Glutamatergic neuron (in vitro differentiated cells): ENCODE measurements around the gene METTL27. TPM values are rescaled to one million over a fixed set of nuclear protein-coding genes. Genes with fewer than 3 reads are reported as not detected.
A peak's percentile ranks its signal among the peaks of the same experiment; 100 is the strongest.

Experiments
- DNase-seq: peaks from one replicate; pipeline ENCODE4 v3.0.0; 2022
- H3K27ac Mint-ChIP-seq: one replicate; pipeline ENCODE4 v1.8.0; 2020; ENCODE audit warnings: mild to moderate bottlenecking, mixed read lengths, inconsistent platforms; ENCODE audit not compliant: unreplicated experiment
- H3K27me3 Mint-ChIP-seq: one replicate; pipeline ENCODE4 v1.8.0; 2020; ENCODE audit warnings: mild to moderate bottlenecking, moderate library complexity, mixed read lengths, inconsistent platforms; ENCODE audit not compliant: unreplicated experiment
- H3K36me3 Mint-ChIP-seq: one replicate; pipeline ENCODE4 v1.8.0; 2020; ENCODE audit warnings: mild to moderate bottlenecking, mixed read lengths, inconsistent platforms; ENCODE audit not compliant: unreplicated experiment
- H3K4me1 Mint-ChIP-seq: one replicate; pipeline ENCODE4 v1.8.0; 2020; ENCODE audit warnings: mild to moderate bottlenecking, low read depth, mixed read lengths, inconsistent platforms; ENCODE audit not compliant: unreplicated experiment
- H3K4me3 Mint-ChIP-seq: one replicate; pipeline ENCODE4 v1.8.0; 2020; ENCODE audit warnings: mild to moderate bottlenecking, mixed read lengths, inconsistent platforms; ENCODE audit not compliant: unreplicated experiment
- H3K9me3 Mint-ChIP-seq: one replicate; pipeline ENCODE4 v1.8.0; 2020; ENCODE audit warnings: mild to moderate bottlenecking, moderate library complexity, mixed read lengths, inconsistent platforms; ENCODE audit not compliant: unreplicated experiment
- CTCF ChIP-seq: fragments of 200-600 bp; sonication (generic); IDR thresholded peaks from one replicate; pipeline ENCODE4 v1.5.0; 2021; ENCODE audit not compliant: partially characterized antibody, unreplicated experiment
- total RNA-seq: library from RNA; stranded (reverse); fragmentation: NEBNext Ultra II Directional; extraction: Animal tissue kit (Norgen Biotek cat#: 25700); gene quantifications from one replicate; pipeline ENCODE4 v1.2.1, GENCODE V29; 2021; ENCODE audit not compliant: unreplicated experiment

The METTL27 gene
- total RNA-seq, 1 donor from 2014 or later: 2.9 TPM

- H3K27me3 Mint-ChIP-seq: peaks cover 5% of the 10 kb centered on the region
- H3K9me3 Mint-ChIP-seq: no peaks in the 10 kb centered on the region
- no peaks in the 10 kb centered on the region for H3K4me1 Mint-ChIP-seq
- no peak for TF ChIP-seq CTCF
- H3K36me3 Mint-ChIP-seq: no peaks in the 10 kb centered on the region
- H3K27ac Mint-ChIP-seq: no peak overlapping the region
- no peak overlapping the region for H3K4me3 Mint-ChIP-seq
- no peak for DNase-seq
Observed at GRCh38 chr7:73817121-73817520, 25.2 kb downstream of the METTL27 start.

DNA sequence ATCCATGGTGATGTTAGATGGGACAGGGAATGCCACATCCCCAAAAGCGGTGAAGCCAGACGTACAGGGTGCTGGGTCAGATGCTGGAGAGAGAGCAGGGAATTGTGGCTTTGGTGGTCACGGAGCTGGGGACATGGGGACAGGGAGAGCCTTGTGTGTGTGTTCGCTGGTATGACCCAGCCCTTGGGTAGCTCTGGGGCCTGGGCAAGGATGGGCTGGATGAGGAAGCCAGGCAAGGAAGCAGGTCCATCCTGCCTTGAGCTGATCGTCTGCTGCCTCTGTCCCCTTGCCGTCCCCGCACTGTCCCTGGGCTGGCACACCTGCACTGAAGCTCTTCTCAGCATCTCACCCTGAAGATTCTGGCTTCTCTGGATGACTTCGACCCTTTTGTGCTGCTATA lies 26.9 kb downstream of the METTL27 start:
- Mint-ChIP-seq H3K4me3 (no peak overlapping the region), H3K27me3 (peaks cover 5% of the 10 kb centered on the region), H3K9me3 (no peaks in the 10 kb centered on the region), H3K4me1 (no peaks in the 10 kb centered on the region), H3K36me3 (no peaks in the 10 kb centered on the region), H3K27ac (no peak overlapping the region)
- TF ChIP-seq CTCF: no peak
- DNase-seq: no peak

- Mint-ChIP-seq H3K27ac (no peak overlapping the region), H3K4me3 (no peak overlapping the region), H3K4me1 (no peaks in the 10 kb centered on the region), H3K27me3 (peaks cover 3% of the 10 kb centered on the region), H3K36me3 (no peaks in the 10 kb centered on the region), H3K9me3 (no peaks in the 10 kb centered on the region)
- DNase-seq: no peak
- TF ChIP-seq CTCF: no peak
Observed at GRCh38 chr7:73812996-73813395, 29.3 kb downstream of the METTL27 start.

DNA sequence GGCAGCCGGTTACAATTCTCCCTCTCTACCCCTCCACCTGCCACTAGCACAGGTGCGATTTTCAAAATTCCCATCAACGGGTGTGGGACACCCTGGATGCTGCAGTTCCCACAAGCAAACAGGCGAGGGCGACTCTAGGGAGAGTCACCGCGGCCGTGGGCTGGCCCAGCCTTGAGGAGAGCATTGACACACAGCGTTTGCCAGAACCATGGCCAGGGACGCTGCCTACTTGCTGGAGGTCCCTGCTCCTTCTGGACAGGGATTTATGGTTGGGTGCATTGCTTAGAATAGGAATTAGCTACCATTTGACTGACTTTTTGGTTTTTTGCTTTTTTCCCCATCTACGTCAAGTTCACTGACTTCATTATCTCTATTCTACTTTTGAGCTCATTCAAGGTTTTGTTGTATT lies 30.6 kb downstream of the METTL27 start:
- H3K36me3 Mint-ChIP-seq: no peaks in the 10 kb centered on the region
- no peak overlapping the region for H3K27ac Mint-ChIP-seq
- H3K27me3 Mint-ChIP-seq: peaks cover 3% of the 10 kb centered on the region
- H3K4me1 Mint-ChIP-seq: no peaks in the 10 kb centered on the region
- TF ChIP-seq CTCF: peak; percentile 67
- no peak overlapping the region for H3K4me3 Mint-ChIP-seq
- H3K9me3 Mint-ChIP-seq: no peaks in the 10 kb centered on the region
- peak; percentile 82 for DNase-seq

GRCh38 chr7:73810998-73811360 lies 31.3 kb downstream of the METTL27 start:
- H3K27ac Mint-ChIP-seq: no peak overlapping the region

More at GRCh38 chr7:73810998-73811360, 31.3 kb downstream of the METTL27 start:
- Mint-ChIP-seq H3K4me1 (no peaks in the 10 kb centered on the region), H3K9me3 (no peaks in the 10 kb centered on the region), H3K4me3 (no peak overlapping the region), H3K36me3 (no peaks in the 10 kb centered on the region), H3K27me3 (peaks cover 3% of the 10 kb centered on the region)
- no peak for DNase-seq
- TF ChIP-seq CTCF: no peak
